HepG2 (cell line): Measurements from ENCODE around the gene ADGRG6. TPM values are rescaled to one million over a fixed set of nuclear protein-coding genes. Genes with fewer than 3 reads are reported as not detected.

Experiments used
- CBFB ChIP-seq: sonication (generic); formaldehyde crosslinking; IDR thresholded peaks from 2 replicates; pipeline ENCODE4 v1.4.0; 2020; ENCODE audit warnings: missing genetic modification reagents
- GMEB1 ChIP-seq: sonication (generic); formaldehyde crosslinking; IDR thresholded peaks from 2 replicates; pipeline ENCODE4 v1.5.1; 2020; ENCODE audit warnings: missing genetic modification reagents, mild to moderate bottlenecking, borderline replicate concordance
- HMGXB3 ChIP-seq: sonication (generic); formaldehyde crosslinking; IDR thresholded peaks from 2 replicates; pipeline ENCODE4 v1.4.0; 2020; ENCODE audit warnings: missing genetic modification reagents, borderline replicate concordance
- HNRNPL ChIP-seq: fragments of 200-400 bp; formaldehyde crosslinking; IDR thresholded peaks from 2 replicates; pipeline ENCODE4 v1.6.1; 2017; ENCODE audit warnings: mild to moderate bottlenecking, low read depth, low read length
- IKZF5 ChIP-seq: IDR thresholded peaks from 2 replicates; pipeline ENCODE4 v1.6.1; 2018; ENCODE audit warnings: missing genetic modification reagents, mild to moderate bottlenecking, missing compliant biosample characterization
- IRX3 ChIP-seq: sonication (generic); formaldehyde crosslinking; IDR thresholded peaks from 2 replicates; pipeline ENCODE4 v1.8.1; 2023; ENCODE audit warnings: mild to moderate bottlenecking, low read depth, missing genetic modification reagents, borderline replicate concordance
- ISX ChIP-seq: sonication (generic); formaldehyde crosslinking; conservative IDR thresholded peaks from 2 replicates; pipeline ENCODE4 v1.5.0; 2020; ENCODE audit warnings: missing genetic modification reagents
- KLF12 ChIP-seq: sonication (generic); formaldehyde crosslinking; IDR thresholded peaks from 2 replicates; pipeline ENCODE4 v1.4.0; 2020; ENCODE audit warnings: missing genetic modification reagents, borderline replicate concordance
- MAZ ChIP-seq, 2 experiments: sonication (generic) in 1 of 2; formaldehyde crosslinking in 1 of 2; IDR thresholded peaks; 2 replicates each; pipeline versions ENCODE4 v1.5.0 to v1.6.1; 2012 to 2020; ENCODE audit warnings: low read depth in 2 of 2, mild to moderate bottlenecking in 2 of 2, borderline replicate concordance in 1 of 2, improper control_type of control experiment in 1 of 2, low read length in 1 of 2, missing genetic modification reagents in 1 of 2, moderate library complexity in 1 of 2
- MTF2 ChIP-seq: sonication (generic); formaldehyde crosslinking; IDR thresholded peaks from 2 replicates; pipeline ENCODE4 v1.5.0; 2020; ENCODE audit warnings: missing genetic modification reagents, borderline replicate concordance
- NR2C2 ChIP-seq: sonication (generic); formaldehyde crosslinking; IDR thresholded peaks from 2 replicates; pipeline ENCODE4 v1.4.0; 2020; ENCODE audit warnings: missing genetic modification reagents, mild to moderate bottlenecking, moderate library complexity, borderline replicate concordance
- POLR2G ChIP-seq: fragments of 200-400 bp; formaldehyde crosslinking; IDR thresholded peaks from 2 replicates; pipeline ENCODE4 v1.6.1; 2018; ENCODE audit warnings: mild to moderate bottlenecking, low read depth, low read length, moderate library complexity
- THAP8 ChIP-seq: sonication (generic); formaldehyde crosslinking; IDR thresholded peaks from 2 replicates; pipeline ENCODE4 v1.5.1; 2020; ENCODE audit warnings: missing genetic modification reagents, mild to moderate bottlenecking, borderline replicate concordance
- ZFP82 ChIP-seq: sonication (generic); formaldehyde crosslinking; IDR thresholded peaks from 2 replicates; pipeline ENCODE4 v1.5.1; 2020; ENCODE audit warnings: mild to moderate bottlenecking, missing genetic modification reagents, borderline replicate concordance
- ZNF224 ChIP-seq: sonication (generic); formaldehyde crosslinking; IDR thresholded peaks from 2 replicates; pipeline ENCODE4 v1.5.0; 2020; ENCODE audit warnings: mild to moderate bottlenecking, missing genetic modification reagents
- ZNF253 ChIP-seq: sonication (generic); formaldehyde crosslinking; IDR thresholded peaks from 2 replicates; pipeline ENCODE4 v1.8.0; 2022; ENCODE audit warnings: mild to moderate bottlenecking, missing genetic modification reagents, borderline replicate concordance
- ZNF256 ChIP-seq: sonication (generic); formaldehyde crosslinking; conservative IDR thresholded peaks from 2 replicates; pipeline ENCODE4 v1.4.0; 2020; ENCODE audit warnings: missing genetic modification reagents
- ZNF75D ChIP-seq: sonication (generic); formaldehyde crosslinking; IDR thresholded peaks from 2 replicates; pipeline ENCODE4 v1.8.1; 2023; ENCODE audit warnings: missing genetic modification reagents, mild to moderate bottlenecking, borderline replicate concordance
- ZNF780A ChIP-seq: sonication (generic); formaldehyde crosslinking; IDR thresholded peaks from 2 replicates; pipeline ENCODE4 v1.8.0; 2022; ENCODE audit warnings: mild to moderate bottlenecking, missing genetic modification reagents, moderate library complexity
- ZSCAN21 ChIP-seq: sonication (generic); formaldehyde crosslinking; IDR thresholded peaks from 2 replicates; pipeline ENCODE4 v1.8.0; 2022; ENCODE audit warnings: mild to moderate bottlenecking, missing genetic modification reagents, moderate library complexity, borderline replicate concordance
- polyA plus RNA-seq, 8 experiments: library from polyadenylated mRNA; depleted of rRNA in 3 of 8; stranded (reverse) in 7 of 8; unstranded in 1 of 8; fragments of >200 nt; fragmentation: Illumina TruSeq in 4 of 8; extraction: Trizol in 4 of 8; gene quantifications; 2 replicates each; pipeline versions ENCODE4 v1.2.1 to v1.2.3, GENCODE V29; 2011 to 2016; ENCODE audit warnings: low read depth in 4 of 8, missing spikeins in 1 of 8, mixed read lengths in 1 of 8; ENCODE audit not compliant: insufficient read depth in 1 of 8
- total RNA-seq, 5 experiments: library from RNA; depleted of rRNA; stranded (reverse); fragments of >200 nt; fragmentation: Illumina TruSeq; extraction: Trizol; gene quantifications; 2 replicates each; pipeline ENCODE4 v1.2.3, GENCODE V29; 2016; ENCODE audit warnings: low read depth in 1 of 5

Gene ADGRG6
- total and polyA plus RNA-seq, 2 of the 13 experiments (the other 11 are each of a cell fraction or from before 2014, with no cell fraction given), result 129 to 249 TPM

- TF ChIP-seq HMGXB3 (CRISPR knock-in tag) (peak; percentile 83; the same call in 1 of the 2 replicates), ISX (CRISPR knock-in tag) (0 out of 2 replicates have a peak, but pooled peaks have one; percentile 27), IRX3 (CRISPR knock-in tag) (no peak), CBFB (CRISPR knock-in tag) (peak; percentile 61; the same call in 1 of the 2 replicates), POLR2G (peak; percentile 65), ZFP82 (CRISPR knock-in tag) (no peak), ZNF780A (no peak), THAP8 (CRISPR knock-in tag) (no peak), IKZF5 (CRISPR knock-in tag) (peak; percentile 97), HNRNPL (no peak), NR2C2 (CRISPR knock-in tag) (peak; percentile 66; the same call in 1 of the 2 replicates), ZNF224 (CRISPR knock-in tag) (no peak), ZNF253 (CRISPR knock-in tag) (no peak), MAZ (IDR thresholded peaks at IDR 0.05; ENCODE audit: borderline replicate concordance, low read depth, low read length) (no peak), MAZ (CRISPR knock-in tag; IDR thresholded peaks at IDR 0.05; ENCODE audit: low read depth) (peak; percentile 40; the same call in 1 of the 2 replicates), ZNF75D (CRISPR knock-in tag) (no peak), KLF12 (CRISPR knock-in tag) (no peak), MTF2 (CRISPR knock-in tag) (no peak), ZSCAN21 (CRISPR knock-in tag) (no peak), ZNF256 (no peak), GMEB1 (no peak; the same call in 1 of the 2 replicates)
Observed at GRCh38 chr6:142374965-142375733, 73.3 kb downstream of the ADGRG6 start (continued).
